DND-41 (cell line): ENCODE measurements around the gene CTAG1A.
A peak's percentile ranks its signal among the peaks of the same experiment; 100 is the strongest.
"Not testable (repeated sequence)": the region's sequence is repeated elsewhere in the genome, so short reads cannot be mapped to it uniquely, and the experiment has no call there.

Experiments used
- ATAC-seq: fragments of 200-7000 bp; cut with Tn5 transposase; 3 replicates; pipeline ENCODE4 v1.9.1; 2021; ENCODE audit warnings: low read depth; ENCODE audit not compliant: insufficient read depth
- DNase-seq: peaks from one replicate; pipeline ENCODE4 v3.0.0-alpha.2; 2020
- H2AFZ ChIP-seq: 2 replicates; pipeline ENCODE4 v1.6.0; 2012; ENCODE audit warnings: low read depth, low read length
- H3K27ac ChIP-seq: 2 replicates; pipeline ENCODE4 v1.5.1; 2012; ENCODE audit warnings: low read length, inconsistent platforms
- H3K27me3 ChIP-seq: fragments of 200-600 bp; sonication (generic); 2 replicates; pipeline ENCODE4 v1.6.0; 2012; ENCODE audit warnings: low read length, mild to moderate bottlenecking, inconsistent platforms; ENCODE audit not compliant: insufficient read depth, poor library complexity
- H3K36me3 ChIP-seq: 2 replicates; pipeline ENCODE4 v1.5.1; 2012; ENCODE audit warnings: low read length, inconsistent platforms; ENCODE audit not compliant: insufficient read depth
- H3K4me1 ChIP-seq: 2 replicates; pipeline ENCODE4 v1.5.1; 2012; ENCODE audit warnings: mild to moderate bottlenecking, low read length; ENCODE audit not compliant: insufficient read depth
- H3K4me2 ChIP-seq: 2 replicates; pipeline ENCODE4 v1.6.0; 2012; ENCODE audit warnings: mild to moderate bottlenecking, moderate library complexity, low read length, inconsistent platforms; ENCODE audit not compliant: insufficient read depth
- H3K4me3 ChIP-seq, 2 experiments: fragments of 200-600 bp in 1 of 2; shearing (Covaris generic) in 1 of 2; 2 replicates each; pipeline ENCODE4 v1.5.1; 2012 to 2016; ENCODE audit warnings: inconsistent platforms in 2 of 2, low read length in 2 of 2, mild to moderate bottlenecking in 2 of 2, low read depth in 1 of 2, moderate library complexity in 1 of 2
- H3K79me2 ChIP-seq: 2 replicates; pipeline ENCODE4 v1.6.0; 2012; ENCODE audit warnings: low read length, inconsistent platforms; ENCODE audit not compliant: insufficient read depth
- H3K9ac ChIP-seq: 2 replicates; pipeline ENCODE4 v1.6.0; 2012; ENCODE audit warnings: low read depth, mild to moderate bottlenecking, inconsistent platforms, low read length, moderate library complexity
- H3K9me3 ChIP-seq: 2 replicates; pipeline ENCODE4 v1.5.1; 2012; ENCODE audit warnings: low read length, moderate library complexity, mild to moderate bottlenecking, inconsistent platforms; ENCODE audit not compliant: insufficient read depth, severe bottlenecking
- H4K20me1 ChIP-seq: 2 replicates; pipeline ENCODE4 v1.6.0; 2012; ENCODE audit warnings: low read length; ENCODE audit not compliant: insufficient read depth

The CTAG1A gene

DNA sequence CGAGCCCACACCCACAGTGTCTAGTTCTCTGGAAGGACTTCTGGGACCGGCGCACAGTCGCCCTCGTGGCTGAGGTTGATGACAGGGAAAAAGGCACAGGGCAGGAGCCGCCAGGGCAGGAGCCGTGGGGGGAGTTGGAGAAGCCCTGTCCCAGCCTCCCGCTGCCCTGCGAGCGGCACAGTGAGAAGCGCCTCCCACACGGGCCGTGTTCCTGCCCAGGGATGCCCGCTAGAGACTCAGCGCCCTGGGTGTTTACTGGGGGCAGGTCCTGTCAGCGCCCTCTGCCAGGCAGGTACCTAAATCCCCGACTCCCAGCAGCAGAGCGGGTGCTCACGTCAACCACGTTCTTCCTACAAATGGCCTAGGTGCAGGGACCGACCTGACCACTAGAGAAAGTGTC lies 26.0 kb upstream of the CTAG1A start:
- not testable (repeated sequence) for H3K79me2 ChIP-seq, H3K4me1 ChIP-seq, H3K27me3 ChIP-seq, H3K27ac ChIP-seq, H2AFZ ChIP-seq, H3K9ac ChIP-seq, H3K4me2 ChIP-seq, H3K4me3 ChIP-seq, ATAC-seq, H4K20me1 ChIP-seq, H3K9me3 ChIP-seq, DNase-seq
- peaks cover 13% of the 10 kb centered on the region for H3K36me3 ChIP-seq

GRCh38 chrX:154560326-154560725 lies 24.6 kb upstream of the CTAG1A start:
- H3K79me2 ChIP-seq, H2AFZ ChIP-seq, H3K4me3 ChIP-seq, DNase-seq, H3K27ac ChIP-seq, H3K9me3 ChIP-seq, H3K4me2 ChIP-seq, H3K36me3 ChIP-seq, H3K9ac ChIP-seq, ATAC-seq, H3K4me1 ChIP-seq, H4K20me1 ChIP-seq, H3K27me3 ChIP-seq: not testable (repeated sequence)

GRCh38 chrX:154562295-154562694 lies 22.6 kb upstream of the CTAG1A start:
- not testable (repeated sequence) for H4K20me1 ChIP-seq, H2AFZ ChIP-seq, H3K4me3 ChIP-seq, H3K9me3 ChIP-seq, DNase-seq, H3K27ac ChIP-seq, H3K9ac ChIP-seq, H3K36me3 ChIP-seq, H3K4me1 ChIP-seq, H3K4me2 ChIP-seq, H3K79me2 ChIP-seq, H3K27me3 ChIP-seq, ATAC-seq

GRCh38 chrX:154570361-154570760 lies 14.6 kb upstream of the CTAG1A start:
- H3K4me1 ChIP-seq, DNase-seq: not testable (repeated sequence)

DNA sequence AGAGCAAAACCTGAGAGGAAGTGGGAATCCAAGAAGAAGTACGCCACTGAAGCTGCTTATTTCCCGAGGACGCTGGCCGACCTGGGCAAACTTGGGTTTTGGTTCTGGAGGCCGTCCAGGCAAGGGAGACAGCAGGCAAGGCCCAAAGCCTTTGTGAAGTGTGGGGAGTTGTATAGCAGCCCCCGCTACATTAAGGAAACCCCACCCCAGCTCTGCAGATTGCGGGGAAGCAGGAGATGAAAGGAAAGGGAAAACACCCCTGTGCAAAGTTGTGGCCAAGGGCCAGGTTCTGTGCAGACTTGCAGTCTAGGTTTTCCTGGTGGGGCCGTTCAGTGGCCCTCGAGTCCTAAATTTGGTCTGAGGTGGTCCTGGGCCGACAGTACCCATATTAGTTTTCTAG lies 11.9 kb upstream of the CTAG1A start:
- H3K4me2 ChIP-seq, DNase-seq, H4K20me1 ChIP-seq, H3K4me3 ChIP-seq, ATAC-seq, H3K27me3 ChIP-seq, H3K36me3 ChIP-seq, H3K27ac ChIP-seq, H3K9ac ChIP-seq, H3K9me3 ChIP-seq, H3K4me1 ChIP-seq, H3K79me2 ChIP-seq, H2AFZ ChIP-seq: not testable (repeated sequence)

More at GRCh38 chrX:154570361-154570760, 14.6 kb upstream of the CTAG1A start:
- not testable (repeated sequence) for H3K36me3 ChIP-seq, H3K4me2 ChIP-seq, H3K27ac ChIP-seq, H3K9ac ChIP-seq, H2AFZ ChIP-seq, H3K79me2 ChIP-seq, H4K20me1 ChIP-seq, ATAC-seq, H3K27me3 ChIP-seq, H3K4me3 ChIP-seq, H3K9me3 ChIP-seq

GRCh38 chrX:154575076-154575475 lies 9.9 kb upstream of the CTAG1A start:
- not testable (repeated sequence) for H4K20me1 ChIP-seq, H3K79me2 ChIP-seq, H3K4me2 ChIP-seq, H3K36me3 ChIP-seq, H2AFZ ChIP-seq, H3K9ac ChIP-seq, H3K9me3 ChIP-seq, H3K4me3 ChIP-seq, H3K27me3 ChIP-seq, DNase-seq, H3K4me1 ChIP-seq, H3K27ac ChIP-seq
- peak; percentile 81 for ATAC-seq

DNA sequence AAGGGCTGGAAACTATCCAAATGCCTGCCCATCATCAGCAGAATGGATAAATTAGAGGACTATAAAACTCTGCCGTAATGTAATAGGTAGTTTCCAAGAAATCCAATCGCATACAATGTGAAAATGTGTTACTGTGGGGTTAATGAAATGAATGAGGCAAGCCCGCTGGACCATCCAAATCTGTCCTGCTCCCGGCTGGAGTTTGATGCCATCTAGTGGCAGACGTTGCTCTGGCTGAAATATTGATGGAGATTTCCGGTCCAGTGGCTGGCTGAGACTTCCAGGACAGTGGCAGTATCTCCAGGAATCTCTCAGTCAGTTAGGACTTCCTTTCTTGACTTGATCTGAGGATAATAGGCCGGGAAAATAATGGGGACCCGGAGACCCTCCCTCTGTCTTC lies 1.9 kb upstream of the CTAG1A start:
- H4K20me1 ChIP-seq, H2AFZ ChIP-seq, H3K27ac ChIP-seq, H3K4me1 ChIP-seq, H3K79me2 ChIP-seq, ATAC-seq, H3K9ac ChIP-seq, DNase-seq, H3K4me2 ChIP-seq, H3K36me3 ChIP-seq, H3K4me3 ChIP-seq, H3K27me3 ChIP-seq, H3K9me3 ChIP-seq: not testable (repeated sequence)

DNA sequence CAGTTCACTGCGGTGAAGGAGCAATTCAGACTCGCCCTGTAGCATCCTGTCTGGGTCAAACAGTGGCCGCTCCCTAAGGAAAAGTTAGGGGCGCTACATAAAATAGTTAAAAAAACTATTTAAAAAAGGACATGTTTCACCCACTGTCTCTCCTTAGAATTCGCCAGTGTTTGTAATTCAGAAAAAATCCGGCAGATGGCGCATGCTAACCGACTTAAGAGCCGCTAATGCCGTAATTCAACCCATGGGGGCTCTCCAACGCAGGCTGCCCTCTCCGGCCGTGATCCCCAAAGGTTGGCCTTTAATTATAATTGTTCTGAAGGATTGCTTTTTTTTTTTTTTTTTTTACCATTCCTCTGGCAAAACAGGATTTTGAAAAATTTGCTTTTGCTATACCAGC lies 5.5 kb downstream of the CTAG1A start:
- H3K27me3 ChIP-seq, H3K4me3 ChIP-seq, H4K20me1 ChIP-seq, ATAC-seq, H3K9me3 ChIP-seq, H3K4me1 ChIP-seq, H3K79me2 ChIP-seq, H2AFZ ChIP-seq, H3K36me3 ChIP-seq, H3K4me2 ChIP-seq, H3K27ac ChIP-seq, H3K9ac ChIP-seq, DNase-seq: not testable (repeated sequence)
